ENCODE measurements around the gene MROH2B. TPM values are rescaled to one million over a fixed set of nuclear protein-coding genes. Genes with fewer than 3 reads are reported as not detected.

Gene MROH2B
- total and polyA plus RNA-seq, 2 of the 13 experiments (the other 11 are each of a cell fraction or from before 2014, with no cell fraction given), result not detected

DNA sequence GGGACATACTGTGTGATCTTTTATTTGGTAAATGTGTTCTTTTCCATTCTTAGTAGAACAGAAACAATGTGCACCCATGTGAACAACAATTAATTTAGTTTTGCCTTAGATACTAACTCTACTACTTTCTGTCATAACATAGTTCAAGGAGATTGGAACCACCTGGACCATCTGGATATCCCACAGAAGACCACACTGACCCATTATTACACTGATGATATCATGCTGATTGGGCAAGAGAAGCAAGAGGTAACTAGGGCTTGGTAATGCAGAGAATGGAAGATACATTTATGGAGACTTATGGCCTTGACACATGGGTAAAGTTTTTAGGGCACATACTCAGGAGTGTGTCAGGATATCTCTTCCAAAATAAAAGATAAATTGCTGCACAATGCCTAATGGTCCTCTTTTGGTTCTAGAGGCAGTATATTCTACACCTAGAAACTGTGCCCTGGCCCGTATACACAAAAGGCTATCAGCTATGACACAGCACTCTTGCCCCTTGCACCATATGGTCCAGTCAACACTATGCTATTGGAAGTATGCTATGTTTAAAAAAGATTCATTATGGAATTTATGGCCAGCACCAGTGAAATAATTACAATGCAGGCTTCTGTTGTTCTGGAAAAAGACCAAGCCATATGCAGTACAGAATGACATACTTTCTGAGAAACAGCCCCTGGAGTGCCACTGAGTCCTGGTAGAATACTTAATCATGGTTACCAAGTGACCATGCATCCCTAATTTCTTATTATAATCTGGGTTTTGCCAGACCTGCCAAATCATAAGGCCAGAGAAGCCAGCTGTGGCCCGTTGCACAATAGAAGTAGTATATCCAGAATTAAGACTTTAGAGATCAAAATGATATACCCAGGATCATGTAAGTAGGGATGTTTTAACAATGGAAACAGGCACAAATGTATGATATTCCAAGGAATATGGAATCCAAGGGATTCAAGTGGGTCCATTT is 41.6 kb upstream of the MROH2B start:
- H3K27ac ChIP-seq (ENCODE audit: extremely low read length, insufficient read depth, low read length), result no peak overlapping the region
- H3K79me2 ChIP-seq (ENCODE audit: insufficient read depth, low read length), result no peaks in the 10 kb centered on the region
- H3K4me1 ChIP-seq (ENCODE audit: insufficient read depth, low read length), result no peaks in the 10 kb centered on the region
- no peaks in the 10 kb centered on the region for H3K27me3 ChIP-seq (ENCODE audit: control insufficient read depth in 1 of 2, insufficient read depth in 2 of 2, low read length in 2 of 2)
- in situ Hi-C loops (cut with HindIII; ENCODE audit: extremely low pct_ligation_motif_present, low pct_unique_long_range_greater_than_20kb) (no loop called here), intact Hi-C loops (cut with micrococcal nuclease; ENCODE audit: unreplicated experiment) (no loop called here)
- H2AFZ ChIP-seq (ENCODE audit: low read length), result no peak overlapping the region
- no peaks in the 10 kb centered on the region for H3K9me3 ChIP-seq (ENCODE audit: low read length)
- POLR2A ChIA-PET, result no interaction called here
- H3K9ac ChIP-seq (ENCODE audit: insufficient read depth, low read depth, low read length), result no peak overlapping the region
- CTCF ChIA-PET (ENCODE audit: low intra/inter-chr PET ratio, low total read pairs), result no interaction called here
- no peak for DNase-seq (ENCODE audit: low spot score)
- TF ChIP-seq SRSF9 (IDR thresholded peaks at IDR 0.05; ENCODE audit: borderline replicate concordance, insufficient read depth, low read depth, low read length, poor library complexity, severe bottlenecking) (no peak), SUZ12 (IDR thresholded peaks at IDR 0.05; ENCODE audit: low read depth, low read length) (no peak), MAFF (IDR thresholded peaks at IDR 0.05; ENCODE audit: low read depth, low read length) (no peak), CCDC6 (CRISPR knock-in tag; IDR thresholded peaks at IDR 0.05) (no peak), PCBP2 (optimal IDR thresholded peaks at IDR 0.05; ENCODE audit: low read depth, low read length, poor library complexity, severe bottlenecking) (no peak), NPAS2 (CRISPR knock-in tag; IDR thresholded peaks at IDR 0.05; ENCODE audit: borderline replicate concordance) (no peak), ZNF354B (CRISPR knock-in tag; IDR thresholded peaks at IDR 0.05) (no peak)
- TF ChIP-seq, protein P1, sequence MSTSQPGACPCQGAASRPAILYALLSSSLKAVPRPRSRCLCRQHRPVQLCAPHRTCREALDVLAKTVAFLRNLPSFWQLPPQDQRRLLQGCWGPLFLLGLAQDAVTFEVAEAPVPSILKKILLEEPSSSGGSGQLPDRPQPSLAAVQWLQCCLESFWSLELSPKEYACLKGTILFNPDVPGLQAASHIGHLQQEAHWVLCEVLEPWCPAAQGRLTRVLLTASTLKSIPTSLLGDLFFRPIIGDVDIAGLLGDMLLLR (CRISPR knock-in tag; IDR thresholded peaks at IDR 0.05), result no peak
- no peaks in the 10 kb centered on the region for H4K20me1 ChIP-seq (ENCODE audit: insufficient read depth, low read length)
- ATAC-seq, result no peak
- no peak overlapping the region for H3K4me2 ChIP-seq (ENCODE audit: low read depth, low read length)
- no peaks in the 10 kb centered on the region for H3K36me3 ChIP-seq (replicated peaks in 1 of 2; ENCODE audit: control insufficient read depth in 1 of 2, insufficient read depth in 2 of 2, low read length in 2 of 2)
- no peak for FAIRE-seq
- no TSS peak for BruUV-seq (replicated peaks)
- WGBS (ENCODE audit: low lambda C conversion rate), result 0% methylated on average over 2 of the region's 2 CpGs
- H3K4me3 ChIP-seq (replicated peaks in 1 of 3; ENCODE audit: insufficient read depth in 1 of 3, low read depth in 2 of 3, low read length in 3 of 3), result no peak overlapping the region

Data from HepG2 (cell line).